HepG2 (cell line): ENCODE measurements around the gene LIMK2. TPM values are rescaled to one million over a fixed set of nuclear protein-coding genes. Genes with fewer than 3 reads are reported as not detected.

ENCODE experiments used
- ATAC-seq: fragments of 200-7000 bp; cut with Tn5 transposase; 3 replicates; pipeline ENCODE4 v1.9.1; 2020; ENCODE audit warnings: mild to moderate bottlenecking, moderate library complexity
- BruUV-seq: library from RNA; stranded (reverse); fragments of 400-500 nt; replicated peaks from 2 replicates; lab custom pipeline; 2021; lab: Mats Ljungman, UMichigan
- CTCF ChIA-PET: fragments of 300-600 bp; formaldehyde crosslinking; extraction: SDS; loops from one replicate; lab custom pipeline; 2021; ENCODE audit warnings: low total read pairs, inconsistent platforms, low intra/inter-chr PET ratio; lab: Yijun Ruan, JAX
- POLR2A ChIA-PET: fragments of 350-600 bp; sonication (Branson Sonifier 250); formaldehyde crosslinking; loops from one replicate; lab custom pipeline; 2020; ENCODE audit warnings: antibody characterized with exemption, inconsistent platforms; lab: Yijun Ruan, JAX
- DNase-seq: peaks from one replicate; pipeline ENCODE4 v3.0.0-alpha.2; 2015; ENCODE audit warnings: low spot score
- FAIRE-seq: peaks from 3 replicates; lab custom pipeline; 2011; peaks lifted over from hg19 to GRCh38; lab: Jason Lieb, UNC
- H2AFZ ChIP-seq: one replicate; pipeline ENCODE4 v1.6.1; 2011; ENCODE audit warnings: low read length, inconsistent platforms
- H3K27ac ChIP-seq: fragments of 300-600 bp; 3 replicates; pipeline ENCODE4 v1.8.0; 2011; ENCODE audit warnings: mixed run types, mild to moderate bottlenecking, mixed read lengths, low read length, inconsistent platforms; ENCODE audit not compliant: insufficient read depth; ENCODE audit errors: extremely low read length
- H3K27me3 ChIP-seq, 2 experiments: fragments of 200-600 bp in 1 of 2; 2 replicates in 1 of 2; 3 replicates in 1 of 2; pipeline versions ENCODE4 v1.6.0 to v1.8.0; 2011; ENCODE audit warnings: low read length in 2 of 2, mild to moderate bottlenecking in 2 of 2, moderate library complexity in 2 of 2, inconsistent platforms in 1 of 2; ENCODE audit not compliant: insufficient read depth in 2 of 2, control insufficient read depth in 1 of 2
- H3K36me3 ChIP-seq, 2 experiments: fragments of 200-600 bp in 1 of 2; replicated peaks in 1 of 2; 2 replicates in 1 of 2; 3 replicates in 1 of 2; pipeline versions ENCODE4 v1.5.1 to v1.8.0; 2011; ENCODE audit warnings: low read length in 2 of 2, inconsistent platforms in 1 of 2; ENCODE audit not compliant: insufficient read depth in 2 of 2, control insufficient read depth in 1 of 2
- H3K4me1 ChIP-seq: 2 replicates; pipeline ENCODE4 v1.5.1; 2012; ENCODE audit warnings: low read length, inconsistent platforms; ENCODE audit not compliant: insufficient read depth
- H3K4me2 ChIP-seq: 2 replicates; pipeline ENCODE4 v1.6.0; 2011; ENCODE audit warnings: low read depth, low read length, inconsistent platforms
- H3K4me3 ChIP-seq, 3 experiments: fragments of 200-600 bp in 1 of 3; sonication (generic), shearing (Covaris generic) in 1 of 3; replicated peaks in 1 of 3; 2 replicates each; pipeline ENCODE4 v1.5.1; 2011 to 2016; ENCODE audit warnings: low read length in 3 of 3, inconsistent platforms in 2 of 3, low read depth in 2 of 3, mild to moderate bottlenecking in 2 of 3, control low read depth in 1 of 3, mixed read lengths in 1 of 3; ENCODE audit not compliant: insufficient read depth in 1 of 3
- H3K79me2 ChIP-seq: one replicate; pipeline ENCODE4 v1.6.1; 2011; ENCODE audit warnings: low read length, inconsistent platforms; ENCODE audit not compliant: insufficient read depth
- H3K9ac ChIP-seq: 2 replicates; pipeline ENCODE4 v1.6.0; 2011; ENCODE audit warnings: mild to moderate bottlenecking, low read depth, low read length, inconsistent platforms; ENCODE audit not compliant: insufficient read depth
- H3K9me3 ChIP-seq: 2 replicates; pipeline ENCODE4 v1.5.1; 2012; ENCODE audit warnings: mild to moderate bottlenecking, low read length
- H4K20me1 ChIP-seq: 2 replicates; pipeline ENCODE4 v1.6.0; 2011; ENCODE audit warnings: inconsistent platforms, mild to moderate bottlenecking, low read length, moderate library complexity; ENCODE audit not compliant: insufficient read depth
- ATAD3A ChIP-seq: sonication (generic); formaldehyde crosslinking; IDR thresholded peaks from 2 replicates; pipeline ENCODE4 v1.4.0; 2020; ENCODE audit warnings: missing genetic modification reagents
- ATF6 ChIP-seq: sonication (generic); formaldehyde crosslinking; conservative IDR thresholded peaks from 2 replicates; pipeline ENCODE4 v1.4.0; 2020; ENCODE audit warnings: missing genetic modification reagents
- ELF4 ChIP-seq: sonication (generic); formaldehyde crosslinking; IDR thresholded peaks from 2 replicates; pipeline ENCODE4 v1.5.0; 2020; ENCODE audit warnings: missing genetic modification reagents, mild to moderate bottlenecking, moderate library complexity, borderline replicate concordance
- FOXM1 ChIP-seq: sonication (generic); formaldehyde crosslinking; IDR thresholded peaks from 2 replicates; pipeline ENCODE4 v1.5.0; 2020; ENCODE audit warnings: missing genetic modification reagents
- ISX ChIP-seq: sonication (generic); formaldehyde crosslinking; conservative IDR thresholded peaks from 2 replicates; pipeline ENCODE4 v1.5.0; 2020; ENCODE audit warnings: missing genetic modification reagents
- PRDM15 ChIP-seq: sonication (generic); formaldehyde crosslinking; IDR thresholded peaks from 2 replicates; pipeline ENCODE4 v1.4.0; 2020; ENCODE audit warnings: missing genetic modification reagents
- TFDP2 ChIP-seq: sonication (generic); formaldehyde crosslinking; IDR thresholded peaks from 2 replicates; pipeline ENCODE4 v1.4.0; 2020; ENCODE audit warnings: missing genetic modification reagents
- ZNF142 ChIP-seq: sonication (generic); formaldehyde crosslinking; IDR thresholded peaks from 2 replicates; pipeline ENCODE4 v1.4.0; 2020; ENCODE audit warnings: missing genetic modification reagents
- ZNF501 ChIP-seq: sonication (generic); formaldehyde crosslinking; IDR thresholded peaks from 2 replicates; pipeline ENCODE4 v1.5.1; 2020; ENCODE audit warnings: mild to moderate bottlenecking, moderate library complexity, missing genetic modification reagents
- ZZZ3 ChIP-seq: sonication (generic); formaldehyde crosslinking; IDR thresholded peaks from 2 replicates; pipeline ENCODE4 v1.4.0; 2020; ENCODE audit warnings: missing genetic modification reagents, mild to moderate bottlenecking, borderline replicate concordance
- WGBS: methylation state at CpG from one replicate; pipeline ENCODE4 v1.1.6; 2017; ENCODE audit warnings: low lambda C conversion rate; 5-methylcytosine and 5-hydroxymethylcytosine counted together
- in situ Hi-C: cut with HindIII; loops from 2 replicates; pipeline ENCODE4 v1.10.0; 2017; ENCODE audit warnings: low pct_unique_long_range_greater_than_20kb; ENCODE audit not compliant: extremely low pct_ligation_motif_present
- intact Hi-C: fragments of 100-400 bp; cut with micrococcal nuclease; formaldehyde crosslinking; loops from one replicate; pipeline ENCODE4 v1.10.0; 2022; ENCODE audit not compliant: unreplicated experiment
- polyA plus RNA-seq, 8 experiments: library from polyadenylated mRNA; depleted of rRNA in 3 of 8; stranded (reverse) in 7 of 8; unstranded in 1 of 8; fragments of >200 nt; fragmentation: Illumina TruSeq in 4 of 8; extraction: Trizol in 4 of 8; gene quantifications; 2 replicates each; pipeline versions ENCODE4 v1.2.1 to v1.2.3, GENCODE V29; 2011 to 2016; ENCODE audit warnings: low read depth in 4 of 8, missing spikeins in 1 of 8, mixed read lengths in 1 of 8; ENCODE audit not compliant: insufficient read depth in 1 of 8
- total RNA-seq, 5 experiments: library from RNA; depleted of rRNA; stranded (reverse); fragments of >200 nt; fragmentation: Illumina TruSeq; extraction: Trizol; gene quantifications; 2 replicates each; pipeline ENCODE4 v1.2.3, GENCODE V29; 2016; ENCODE audit warnings: low read depth in 1 of 5

LIMK2 gene
- total and polyA plus RNA-seq, 2 of the 13 experiments (the other 11 are each of a cell fraction or from before 2014, with no cell fraction given), result 20.9 to 29.8 TPM

- FAIRE-seq (no peak), DNase-seq (no peak), ATAC-seq (no peak)
- CTCF ChIA-PET, result no interaction called here
- peaks cover 37 to 76% of the 10 kb centered on the region in 2 experiments for H3K36me3 ChIP-seq
- H3K9ac ChIP-seq, result no peak overlapping the region
- no peaks in the 10 kb centered on the region for H3K79me2 ChIP-seq
- in situ Hi-C loops, result no loop called here
- H3K27me3 ChIP-seq, result no peaks in the 10 kb centered on the region
- no peak overlapping the region for H3K4me2 ChIP-seq
- intact Hi-C loops, result no loop called here
- 94% methylated on average over 2 of the region's 2 CpGs for WGBS
- no peaks in the 10 kb centered on the region for H3K9me3 ChIP-seq
- H3K4me3 ChIP-seq, result no peak overlapping the region
- H3K27ac ChIP-seq, result no peak overlapping the region
- H4K20me1 ChIP-seq, result peaks cover 7% of the 10 kb centered on the region; the same call in 1 of the 2 replicates
- POLR2A ChIA-PET, result no interaction called here
- peaks cover 23% of the 10 kb centered on the region for H3K4me1 ChIP-seq
- no peak overlapping the region for H2AFZ ChIP-seq
- BruUV-seq, result no TSS peak
- TF ChIP-seq PRDM15 (CRISPR knock-in tag) (no peak), ZNF142 (CRISPR knock-in tag) (no peak), ISX (CRISPR knock-in tag) (no peak), ZNF501 (CRISPR knock-in tag) (no peak), ATF6 (CRISPR knock-in tag) (no peak), ELF4 (CRISPR knock-in tag) (no peak), ATAD3A (no peak), FOXM1 (CRISPR knock-in tag) (no peak), TFDP2 (CRISPR knock-in tag) (no peak), ZZZ3 (CRISPR knock-in tag) (no peak)
These were observed 56.2 kb downstream of the LIMK2 start for GRCh38 chr22:31268281-31268680.
